Ascending aorta (tissue), 2 donors: ENCODE data around the gene ANAPC4. TPM values are rescaled to one million over a fixed set of nuclear protein-coding genes. Genes with fewer than 3 reads are reported as not detected.
"Not testable (repeated sequence)": the region's sequence is repeated elsewhere in the genome, so short reads cannot be mapped to it uniquely, and the experiment has no call there.

ENCODE experiments used
- DNase-seq, 2 donors: peaks; one replicate each; pipeline ENCODE4 v3.0.0-alpha.2; 2019; ENCODE audit warnings: low spot score in 2 of 2
- H3K27ac ChIP-seq, 2 donors: fragments of 200-600 bp; sonication (generic); one replicate each; pipeline ENCODE4 v1.5.1; 2016 to 2017; ENCODE audit warnings: mild to moderate bottlenecking in 1 of 2
- H3K27me3 ChIP-seq: fragments of 200-600 bp; sonication (generic); one replicate; pipeline ENCODE4 v1.5.1; 2017
- H3K36me3 ChIP-seq, 2 donors: fragments of 200-600 bp; sonication (generic); one replicate each; pipeline ENCODE4 v1.5.1; 2016
- H3K4me1 ChIP-seq, 2 donors: fragments of 200-600 bp; sonication (generic); one replicate each; pipeline ENCODE4 v1.5.1; 2016 to 2017; ENCODE audit warnings: mild to moderate bottlenecking in 1 of 2
- H3K4me3 ChIP-seq, 2 donors: fragments of 200-600 bp; sonication (generic); one replicate each; pipeline ENCODE4 v1.5.1; 2016 to 2017; ENCODE audit warnings: mild to moderate bottlenecking in 1 of 2
- H3K9me3 ChIP-seq, 2 donors: fragments of 200-600 bp; sonication (generic); one replicate each; pipeline ENCODE4 v1.5.1; 2016
- intact Hi-C: fragments of 100-400 bp; cut with DNase I; formaldehyde crosslinking; loops from one replicate; pipeline ENCODE4 v1.15.1; 2023
- total RNA-seq: library from RNA; depleted of rRNA; stranded (reverse); fragments of >200 nt; gene quantifications from one replicate; pipeline ENCODE4 v1.1.0, GENCODE V29; 2016
- TF ChIP-seq, protein P1 (sequence below), 3 experiments: fragments of 200-600 bp in 2 of 3; fragments of 450-650 bp in 1 of 3; sonication (generic) in 2 of 3; IDR thresholded peaks; one replicate each; pipeline ENCODE4 v1.5.1; 2016 to 2019; ENCODE audit warnings: antibody characterized with exemption in 3 of 3, mild to moderate bottlenecking in 1 of 3, moderate library complexity in 1 of 3

Gene ANAPC4, protein sequence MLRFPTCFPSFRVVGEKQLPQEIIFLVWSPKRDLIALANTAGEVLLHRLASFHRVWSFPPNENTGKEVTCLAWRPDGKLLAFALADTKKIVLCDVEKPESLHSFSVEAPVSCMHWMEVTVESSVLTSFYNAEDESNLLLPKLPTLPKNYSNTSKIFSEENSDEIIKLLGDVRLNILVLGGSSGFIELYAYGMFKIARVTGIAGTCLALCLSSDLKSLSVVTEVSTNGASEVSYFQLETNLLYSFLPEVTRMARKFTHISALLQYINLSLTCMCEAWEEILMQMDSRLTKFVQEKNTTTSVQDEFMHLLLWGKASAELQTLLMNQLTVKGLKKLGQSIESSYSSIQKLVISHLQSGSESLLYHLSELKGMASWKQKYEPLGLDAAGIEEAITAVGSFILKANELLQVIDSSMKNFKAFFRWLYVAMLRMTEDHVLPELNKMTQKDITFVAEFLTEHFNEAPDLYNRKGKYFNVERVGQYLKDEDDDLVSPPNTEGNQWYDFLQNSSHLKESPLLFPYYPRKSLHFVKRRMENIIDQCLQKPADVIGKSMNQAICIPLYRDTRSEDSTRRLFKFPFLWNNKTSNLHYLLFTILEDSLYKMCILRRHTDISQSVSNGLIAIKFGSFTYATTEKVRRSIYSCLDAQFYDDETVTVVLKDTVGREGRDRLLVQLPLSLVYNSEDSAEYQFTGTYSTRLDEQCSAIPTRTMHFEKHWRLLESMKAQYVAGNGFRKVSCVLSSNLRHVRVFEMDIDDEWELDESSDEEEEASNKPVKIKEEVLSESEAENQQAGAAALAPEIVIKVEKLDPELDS
- 23.4 TPM for total RNA-seq

DNA sequence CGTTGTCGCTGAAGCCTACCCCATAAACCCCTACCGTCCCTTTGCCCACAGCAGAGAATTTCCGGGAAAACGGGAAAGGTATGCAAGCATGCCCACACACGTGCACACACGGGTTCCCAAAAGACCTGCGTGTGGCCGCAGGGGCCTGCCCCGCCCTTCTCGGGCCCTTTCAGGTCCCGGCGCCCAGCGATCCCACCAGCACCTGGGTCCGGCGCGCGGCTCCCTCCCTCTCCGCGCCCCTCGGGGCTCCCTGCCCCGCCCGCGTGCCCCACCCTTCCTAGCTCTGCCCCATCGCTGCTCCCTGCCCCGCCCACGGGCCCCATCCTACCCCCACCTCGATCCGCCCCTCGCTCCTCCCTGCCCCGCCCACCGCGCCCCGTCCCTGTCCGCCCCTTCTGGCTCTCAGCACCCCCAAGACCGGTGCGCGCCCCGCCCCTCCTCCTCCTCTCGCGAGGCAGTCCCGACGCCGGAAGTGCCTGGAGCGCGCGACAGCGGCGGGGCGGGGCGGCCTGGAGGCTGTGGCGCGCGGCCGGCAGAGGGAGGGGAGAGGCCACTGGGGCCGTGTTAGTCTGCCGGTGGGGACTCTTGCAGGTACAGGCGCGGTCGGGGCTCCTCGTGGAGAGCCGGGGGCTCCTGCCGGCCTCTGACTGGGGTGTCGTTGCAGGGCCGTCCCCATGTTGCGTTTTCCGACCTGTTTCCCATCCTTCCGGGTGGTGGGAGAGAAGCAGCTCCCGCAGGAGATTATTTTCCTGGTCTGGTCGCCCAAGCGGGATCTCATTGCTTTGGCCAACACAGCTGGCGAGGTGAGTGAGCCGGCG, at the start of gene ANAPC4:
ANAPC4 (plus strand) TSS at position 510 of the 818 bp plus-strand sequence; CDS start at position 675, 165 bp downstream.
- peak within 1 kb of the TSS; percentile 71 to 85 for H3K27ac ChIP-seq
- DNase-seq: peak; percentile 83 to 95
- intact Hi-C loops: loop anchor here (2.0 to 5.0 kb wide), 5 partner anchors 64 to 1485 kb away; partner anchors contain the start of genes PI4K2B, SEPSECS, STIM2 and ZCCHC4
- H3K9me3 ChIP-seq: no peaks in the 10 kb centered on the region
- H3K36me3 ChIP-seq: peaks cover 3 to 10% of the 10 kb centered on the region in 2 donors
- peaks cover 0 to 3% of the 10 kb centered on the region in 2 donors for H3K4me1 ChIP-seq
- no peaks in the 10 kb centered on the region for H3K27me3 ChIP-seq
- H3K4me3 ChIP-seq: peak within 1 kb of the TSS; percentile 79 to 94
- TF ChIP-seq, protein P1, sequence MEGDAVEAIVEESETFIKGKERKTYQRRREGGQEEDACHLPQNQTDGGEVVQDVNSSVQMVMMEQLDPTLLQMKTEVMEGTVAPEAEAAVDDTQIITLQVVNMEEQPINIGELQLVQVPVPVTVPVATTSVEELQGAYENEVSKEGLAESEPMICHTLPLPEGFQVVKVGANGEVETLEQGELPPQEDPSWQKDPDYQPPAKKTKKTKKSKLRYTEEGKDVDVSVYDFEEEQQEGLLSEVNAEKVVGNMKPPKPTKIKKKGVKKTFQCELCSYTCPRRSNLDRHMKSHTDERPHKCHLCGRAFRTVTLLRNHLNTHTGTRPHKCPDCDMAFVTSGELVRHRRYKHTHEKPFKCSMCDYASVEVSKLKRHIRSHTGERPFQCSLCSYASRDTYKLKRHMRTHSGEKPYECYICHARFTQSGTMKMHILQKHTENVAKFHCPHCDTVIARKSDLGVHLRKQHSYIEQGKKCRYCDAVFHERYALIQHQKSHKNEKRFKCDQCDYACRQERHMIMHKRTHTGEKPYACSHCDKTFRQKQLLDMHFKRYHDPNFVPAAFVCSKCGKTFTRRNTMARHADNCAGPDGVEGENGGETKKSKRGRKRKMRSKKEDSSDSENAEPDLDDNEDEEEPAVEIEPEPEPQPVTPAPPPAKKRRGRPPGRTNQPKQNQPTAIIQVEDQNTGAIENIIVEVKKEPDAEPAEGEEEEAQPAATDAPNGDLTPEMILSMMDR (IDR thresholded peaks at IDR 0.05): peak in 1 of 3 experiments; percentile 3

GRCh38 chr4:25328463-25328862, 48.6 kb upstream of the ANAPC4 start:
- H3K4me3 ChIP-seq, H3K4me1 ChIP-seq, DNase-seq, H3K36me3 ChIP-seq, intact Hi-C loops, H3K27ac ChIP-seq, H3K27me3 ChIP-seq, H3K9me3 ChIP-seq: not testable (repeated sequence)

GRCh38 chr4:25330335-25330734, 46.7 kb upstream of the ANAPC4 start:
- Histone ChIP-seq H3K36me3 (peaks cover 0 to 4% of the 10 kb centered on the region in 2 donors), H3K4me3 (peak overlapping the region in 1 of 2 donors; percentile 49), H3K9me3 (no peaks in the 10 kb centered on the region), H3K4me1 (peaks cover 0 to 4% of the 10 kb centered on the region in 2 donors), H3K27me3 (no peaks in the 10 kb centered on the region), H3K27ac (peak overlapping the region; percentile 41 to 56)
- intact Hi-C loops: no loop called here
- DNase-seq: no peak
- TF ChIP-seq, protein P1 (IDR thresholded peaks at IDR 0.05): no peak

- DNase-seq: no peak
- H3K27ac ChIP-seq: peak overlapping the region; percentile 41 to 56
- TF ChIP-seq, protein P1 (IDR thresholded peaks at IDR 0.05): no peak
- intact Hi-C loops: no loop called here
- H3K4me1 ChIP-seq: peaks cover 0 to 4% of the 10 kb centered on the region in 2 donors
- no peaks in the 10 kb centered on the region for H3K9me3 ChIP-seq
- H3K36me3 ChIP-seq: peaks cover 0 to 4% of the 10 kb centered on the region in 2 donors
- no peaks in the 10 kb centered on the region for H3K27me3 ChIP-seq
- peak overlapping the region; percentile 18 to 49 for H3K4me3 ChIP-seq
Observed at GRCh38 chr4:25330905-25331808, 45.9 kb upstream of the ANAPC4 start.

GRCh38 chr4:25343671-25344070, 33.4 kb upstream of the ANAPC4 start:
- peaks cover 0 to 3% of the 10 kb centered on the region in 2 donors for H3K36me3 ChIP-seq
- intact Hi-C loops: no loop called here
- no peak for DNase-seq
- H3K4me3 ChIP-seq: no peak overlapping the region
- no peak overlapping the region for H3K27ac ChIP-seq
- no peaks in the 10 kb centered on the region for H3K27me3 ChIP-seq
- TF ChIP-seq, protein P1 (IDR thresholded peaks at IDR 0.05): no peak
- no peaks in the 10 kb centered on the region for H3K9me3 ChIP-seq
- no peaks in the 10 kb centered on the region for H3K4me1 ChIP-seq
